Epithelial cell of prostate (primary cell): Measurements from ENCODE around the gene CERK.

Source experiments
- DNase-seq: peaks from one replicate; pipeline ENCODE4 v3.0.0-alpha.2; 2011; ENCODE audit warnings: low read depth, low spot score
- H3K27ac ChIP-seq: fragments of 450-650 bp; 2 replicates; pipeline ENCODE4 v1.5.1; 2017; ENCODE audit warnings: mild to moderate bottlenecking

CERK gene

GRCh38 chr22:46750863-46751443 lies 12.9 kb upstream of the CERK start:
- H3K27ac ChIP-seq: no peak overlapping the region
- no peak for DNase-seq

- DNase-seq: no peak
- H3K27ac ChIP-seq: no peak overlapping the region
Measured at GRCh38 chr22:46750530-46750800, 12.4 kb upstream of the CERK start.

- H3K27ac ChIP-seq: no peak overlapping the region
- no peak for DNase-seq
Measured at GRCh38 chr22:46749682-46750529, 11.9 kb upstream of the CERK start.

DNA sequence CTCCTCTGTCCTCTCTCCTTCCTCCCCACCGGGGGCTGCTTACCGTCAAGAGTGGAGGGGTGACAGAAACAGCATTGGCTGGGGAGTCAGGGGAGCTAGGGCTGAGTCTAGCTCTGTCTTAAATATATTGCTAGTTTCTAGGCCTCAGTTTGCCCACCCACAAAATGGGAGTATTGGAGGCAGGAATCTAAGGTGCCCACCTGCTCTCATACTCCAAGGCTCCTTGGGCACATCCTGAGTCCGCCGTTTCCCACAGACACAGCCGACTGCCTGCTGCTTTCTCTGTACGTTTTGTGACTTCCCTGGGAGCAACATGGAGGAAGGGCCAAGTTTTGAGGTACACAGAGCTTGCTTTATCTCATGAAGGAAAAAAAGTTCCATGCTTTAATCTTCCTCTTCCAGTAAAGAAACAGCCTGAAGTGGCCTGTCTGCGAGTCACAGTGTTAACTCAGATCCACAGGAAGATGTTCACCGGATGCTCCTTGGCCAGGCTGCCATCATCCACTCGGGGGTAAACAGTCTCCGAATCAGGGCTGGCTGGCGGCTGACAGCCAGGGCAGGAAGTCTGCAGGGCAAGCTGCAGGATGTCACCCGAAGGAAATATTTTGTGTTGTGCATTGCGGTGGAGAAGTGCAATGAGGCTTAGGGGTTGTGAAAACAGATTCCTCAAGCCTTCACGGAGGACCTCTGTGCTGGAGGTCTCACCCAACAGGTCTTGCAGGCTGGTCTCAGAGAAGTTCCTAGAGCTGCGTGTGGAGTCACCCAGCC lies 11.0 kb upstream of the CERK start:
- DNase-seq: no peak
- H3K27ac ChIP-seq: no peak overlapping the region

DNA sequence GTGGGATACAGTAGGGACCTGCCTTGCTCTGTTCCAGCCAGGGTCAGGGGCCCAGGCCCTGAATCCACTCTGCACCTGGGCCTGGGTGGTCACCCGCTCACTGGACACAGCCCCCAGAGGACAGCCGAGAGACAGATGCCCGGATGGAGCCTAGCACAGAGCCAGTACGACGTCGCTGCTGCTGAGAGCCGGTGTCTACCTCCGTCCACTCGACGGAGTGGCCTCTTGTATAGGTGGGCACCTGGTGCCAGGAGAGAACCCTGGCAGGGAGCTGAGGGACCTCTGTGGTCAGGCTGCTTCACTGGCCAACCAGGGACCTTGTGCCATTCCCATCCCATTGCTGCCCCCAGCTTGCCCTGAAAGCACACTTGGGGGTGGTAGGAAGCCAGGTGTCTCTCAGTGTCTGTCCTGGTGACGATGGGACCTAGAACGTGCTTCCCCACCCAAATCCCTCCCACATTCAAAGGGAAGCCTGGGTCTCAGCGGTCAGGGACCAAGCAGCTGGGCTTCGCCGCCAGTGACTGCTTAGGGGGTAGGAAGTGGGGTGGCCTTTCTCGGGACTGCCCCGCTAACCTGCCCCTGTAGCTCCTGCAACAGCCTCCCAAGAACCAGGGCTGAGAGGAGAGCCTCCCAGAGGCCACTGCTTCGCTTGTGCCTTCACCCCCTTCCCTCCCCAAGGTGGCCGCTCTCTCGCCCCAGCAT lies 10.3 kb upstream of the CERK start:
- no peak overlapping the region for H3K27ac ChIP-seq
- DNase-seq: no peak

- no peak for DNase-seq
- no peak overlapping the region for H3K27ac ChIP-seq
Measured at GRCh38 chr22:46747646-46748045, 9.6 kb upstream of the CERK start.

DNA sequence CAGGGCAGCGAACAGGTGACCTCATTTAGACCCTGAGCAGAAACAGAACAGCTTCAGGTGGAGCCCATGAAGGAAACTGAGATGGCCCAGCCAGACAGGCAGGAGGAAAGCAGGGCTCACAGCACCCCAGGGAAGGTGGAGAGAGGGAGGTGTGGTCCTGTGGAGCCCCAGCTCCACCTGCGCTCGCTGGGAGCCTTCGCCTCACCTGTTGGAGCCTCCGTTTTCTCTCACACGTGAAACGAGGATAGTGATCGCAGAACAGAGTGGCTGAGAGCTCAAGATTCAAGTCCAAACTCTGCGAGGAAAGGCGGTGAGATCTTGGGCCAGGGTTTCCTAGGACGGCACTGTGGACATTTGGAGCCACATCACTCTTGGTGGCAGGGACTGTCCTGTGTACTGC lies 8.6 kb upstream of the CERK start:
- no peak for DNase-seq
- no peak overlapping the region for H3K27ac ChIP-seq

- H3K27ac ChIP-seq: no peak overlapping the region
- DNase-seq: no peak
Measured at GRCh38 chr22:46746192-46746591, 8.1 kb upstream of the CERK start.

GRCh38 chr22:46744581-46744980 lies 6.5 kb upstream of the CERK start:
- no peak overlapping the region for H3K27ac ChIP-seq
- no peak for DNase-seq

DNA sequence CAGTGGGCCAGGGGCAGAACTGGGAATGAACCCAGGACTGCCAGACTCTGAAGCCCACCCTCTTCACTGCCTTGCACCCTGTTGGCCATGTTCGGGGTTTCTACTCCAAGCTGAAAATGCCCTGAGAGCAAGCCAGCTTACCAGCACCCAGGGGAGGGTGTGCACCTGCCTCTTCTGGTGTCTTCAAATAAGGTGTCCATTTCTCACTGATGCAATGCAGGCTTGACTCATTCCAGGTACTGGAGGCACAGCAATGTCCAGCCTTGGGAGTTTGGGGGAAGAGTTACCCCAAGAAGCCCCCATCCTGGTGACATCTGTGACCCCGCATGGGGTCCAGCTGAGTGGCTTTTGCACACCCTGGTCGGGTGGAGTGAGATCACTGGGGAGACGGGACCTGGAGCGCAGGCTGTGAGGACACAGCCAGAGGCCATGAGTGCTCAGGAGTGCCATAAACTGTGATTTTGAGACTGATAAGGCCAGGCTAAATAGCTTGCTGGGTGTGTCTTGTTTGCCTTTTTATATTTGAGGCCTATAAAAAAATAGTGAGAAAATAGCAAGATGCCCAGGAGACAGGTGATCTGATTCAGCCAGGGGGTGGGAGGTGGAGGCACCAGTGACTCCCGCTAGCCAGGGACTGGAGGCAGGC lies 4.6 kb upstream of the CERK start:
- no peak for DNase-seq

GRCh38 chr22:46741974-46742519 lies 4.0 kb upstream of the CERK start:
- DNase-seq: no peak

More for the DNA sequence above, 4.6 kb upstream of the CERK start:
- no peak overlapping the region for H3K27ac ChIP-seq

DNA sequence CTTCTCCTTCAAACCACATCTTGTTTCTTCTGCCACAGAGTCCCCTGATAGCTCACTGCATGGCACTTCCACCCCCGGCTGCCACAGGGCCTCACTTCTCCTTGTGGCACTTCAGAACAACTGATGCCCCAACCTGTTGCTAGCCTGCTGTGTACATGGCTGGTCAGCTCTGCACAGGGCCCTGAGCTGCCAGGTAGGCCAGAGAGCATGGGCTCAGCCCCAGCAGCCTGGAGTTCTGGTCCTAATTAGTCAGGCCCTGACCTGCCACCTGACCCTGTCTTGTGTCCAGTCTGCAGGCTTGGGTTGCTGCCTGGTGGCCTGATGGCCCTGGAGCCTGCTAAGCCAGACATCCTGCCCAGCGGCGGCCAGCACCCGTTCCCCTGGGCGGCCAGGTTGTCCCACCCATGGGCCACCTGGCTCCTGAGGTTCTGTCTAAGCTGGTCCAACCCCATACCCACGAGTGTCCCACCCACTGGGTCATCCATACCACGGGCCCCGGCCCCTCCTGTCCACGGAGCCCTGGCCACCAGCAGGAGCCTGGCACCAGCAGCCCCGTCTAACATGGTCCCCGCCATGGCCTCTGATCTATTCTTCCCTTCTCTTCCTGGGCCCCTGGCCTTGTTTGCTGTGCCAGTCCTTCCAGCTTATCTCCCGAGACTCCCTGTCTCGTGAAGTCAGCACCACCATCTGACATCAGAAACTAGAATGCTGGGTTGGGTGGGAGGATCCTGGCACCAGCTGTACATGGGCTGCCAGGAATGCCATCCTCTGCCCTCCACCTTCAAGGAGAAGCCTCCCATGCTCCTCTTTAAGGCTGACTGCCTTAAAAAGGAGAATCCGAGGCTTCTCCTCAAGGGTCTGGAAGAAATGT lies 3.1 kb upstream of the CERK start:
- H3K27ac ChIP-seq: no peak overlapping the region
- DNase-seq: no peak

More at GRCh38 chr22:46741974-46742519, 4.0 kb upstream of the CERK start:
- no peak overlapping the region for H3K27ac ChIP-seq

DNA sequence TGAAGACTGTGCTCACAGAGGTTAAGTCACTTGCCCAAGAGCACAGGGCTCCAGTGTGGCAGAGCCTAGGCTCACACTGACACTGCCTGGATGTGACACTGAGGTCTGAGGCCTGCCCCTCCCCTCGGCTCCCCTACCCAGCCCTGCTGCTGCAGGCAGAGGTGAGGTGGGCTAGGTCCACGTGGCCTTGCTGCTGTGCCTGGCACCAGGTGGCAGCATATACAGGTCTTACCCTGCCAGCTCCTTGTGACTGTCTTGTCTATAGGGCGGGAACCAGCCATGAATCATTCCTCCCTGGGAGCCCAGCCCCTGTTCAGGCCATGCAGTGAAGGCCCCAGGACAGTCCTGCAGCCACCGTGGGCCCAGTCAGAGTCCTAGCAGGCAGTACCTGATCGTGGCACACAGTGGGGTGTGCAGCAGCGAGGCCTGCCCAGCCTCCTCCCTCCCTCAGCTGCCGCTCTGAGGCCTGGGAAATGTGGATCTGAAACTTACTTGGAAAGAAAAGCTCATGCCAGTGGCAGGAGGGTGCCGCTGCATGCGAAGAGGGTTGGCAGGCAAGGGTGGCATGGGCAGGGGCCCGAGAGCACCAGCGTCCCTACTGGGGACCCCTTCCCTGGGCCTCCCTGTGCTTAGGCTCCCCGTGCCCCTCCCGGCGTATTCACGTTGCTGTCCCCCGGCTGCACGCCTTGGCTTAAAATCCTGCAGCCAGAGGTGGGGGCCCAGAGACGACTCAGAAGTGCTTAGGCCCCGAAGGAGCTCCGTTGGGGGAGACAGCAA lies 1.2 kb upstream of the CERK start:
- peak overlapping the region; percentile 34 for H3K27ac ChIP-seq
- DNase-seq: no peak

DNA sequence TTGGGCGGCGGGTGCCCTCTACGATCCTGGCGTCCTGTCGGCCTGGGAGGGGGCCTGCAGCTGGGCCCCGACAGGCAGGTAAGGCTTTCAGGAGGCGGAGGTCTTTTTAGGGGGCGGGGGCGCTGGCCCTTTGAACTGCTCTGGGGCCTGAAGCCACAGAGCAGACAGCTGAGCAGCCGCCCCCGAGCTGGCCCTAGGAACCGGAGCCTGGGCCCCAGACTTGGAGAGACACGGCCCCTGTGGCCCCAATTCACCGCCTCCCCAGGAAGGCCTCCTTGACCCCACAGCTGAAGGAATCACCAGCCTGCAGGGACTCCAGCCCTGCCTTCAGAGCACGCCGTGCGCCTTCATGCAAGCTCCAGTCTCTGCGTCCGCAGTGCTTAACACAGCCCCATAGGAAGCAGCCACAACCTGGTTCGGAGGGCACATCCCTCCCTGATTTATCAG lies 618 bp upstream of the CERK start:
- DNase-seq: no peak
- peak overlapping the region; percentile 34 for H3K27ac ChIP-seq

DNA sequence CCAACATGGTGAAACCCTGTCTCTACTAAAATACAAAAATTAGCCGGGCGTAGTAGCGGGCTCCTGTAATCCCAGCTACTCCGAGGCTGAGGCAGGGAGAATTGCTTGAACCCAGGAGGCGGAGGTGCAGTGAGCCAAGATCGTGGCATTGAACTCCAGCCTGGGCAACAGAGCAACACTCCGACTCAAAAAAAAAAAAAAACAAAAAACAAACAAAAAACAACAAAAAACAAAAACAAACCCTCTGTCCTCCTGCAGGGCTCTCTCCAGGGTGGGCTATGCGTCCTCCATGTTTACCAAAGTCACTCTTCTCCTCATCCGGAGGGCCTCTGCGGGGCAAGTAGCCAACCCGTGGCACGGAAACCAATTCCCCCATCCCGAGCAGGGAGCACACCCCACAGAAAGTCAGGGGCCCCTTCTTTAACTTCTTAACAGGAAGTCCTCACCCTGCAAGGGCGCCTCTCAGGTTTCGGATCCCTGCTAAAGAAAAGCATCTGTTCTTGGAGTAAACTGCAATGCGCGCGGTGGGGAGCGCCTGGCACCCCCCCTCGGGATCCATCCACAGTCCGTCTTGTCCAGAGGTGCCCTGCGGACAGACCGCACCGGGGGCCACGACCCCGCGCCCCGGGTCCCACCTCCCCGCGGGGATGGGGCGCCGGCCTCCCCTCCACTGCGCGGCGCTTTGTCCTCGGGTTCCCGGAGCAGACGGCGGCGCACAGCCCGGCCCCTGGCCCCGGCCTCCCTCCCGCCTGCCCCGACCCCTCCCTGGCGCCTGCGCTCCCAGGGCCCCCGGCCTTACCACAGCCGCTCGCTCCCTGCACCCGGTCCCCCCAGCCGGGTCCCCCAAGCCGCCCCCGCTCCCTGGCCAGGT lies 712 bp downstream of the CERK start:
- no peak overlapping the region for H3K27ac ChIP-seq
- DNase-seq: no peak

DNA sequence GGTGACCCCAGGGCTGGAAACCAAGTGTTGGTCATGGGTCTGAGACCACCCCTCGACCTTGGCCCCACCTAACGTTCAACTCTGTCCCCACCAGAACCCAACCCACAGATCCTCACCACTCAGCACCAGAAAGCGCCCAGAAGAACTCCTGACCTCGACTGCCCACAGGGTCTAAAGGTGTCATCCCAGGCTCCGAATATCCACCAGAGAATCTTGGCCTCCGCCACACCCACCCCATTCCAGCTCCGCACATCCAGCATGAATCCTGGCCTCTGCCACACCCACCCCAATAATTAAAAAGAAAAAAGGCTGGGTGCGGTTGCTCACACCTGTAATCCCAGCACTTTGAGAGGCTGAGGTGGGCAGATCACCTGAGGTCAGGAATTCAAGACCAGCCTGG lies 1.3 kb downstream of the CERK start:
- no peak overlapping the region for H3K27ac ChIP-seq
- DNase-seq: no peak
